ENCODE measurements around the gene ACBD4. TPM values are rescaled to one million over a fixed set of nuclear protein-coding genes. Genes with fewer than 3 reads are reported as not detected.
A peak's percentile ranks its signal among the peaks of the same experiment; 100 is the strongest.
"Not testable (repeated sequence)": the region's sequence is repeated elsewhere in the genome, so short reads cannot be mapped to it uniquely, and the experiment has no call there.

ACBD4 gene
- total RNA-seq, 2 donors from 2014 or later: 13.0 to 16.6 TPM

DNA sequence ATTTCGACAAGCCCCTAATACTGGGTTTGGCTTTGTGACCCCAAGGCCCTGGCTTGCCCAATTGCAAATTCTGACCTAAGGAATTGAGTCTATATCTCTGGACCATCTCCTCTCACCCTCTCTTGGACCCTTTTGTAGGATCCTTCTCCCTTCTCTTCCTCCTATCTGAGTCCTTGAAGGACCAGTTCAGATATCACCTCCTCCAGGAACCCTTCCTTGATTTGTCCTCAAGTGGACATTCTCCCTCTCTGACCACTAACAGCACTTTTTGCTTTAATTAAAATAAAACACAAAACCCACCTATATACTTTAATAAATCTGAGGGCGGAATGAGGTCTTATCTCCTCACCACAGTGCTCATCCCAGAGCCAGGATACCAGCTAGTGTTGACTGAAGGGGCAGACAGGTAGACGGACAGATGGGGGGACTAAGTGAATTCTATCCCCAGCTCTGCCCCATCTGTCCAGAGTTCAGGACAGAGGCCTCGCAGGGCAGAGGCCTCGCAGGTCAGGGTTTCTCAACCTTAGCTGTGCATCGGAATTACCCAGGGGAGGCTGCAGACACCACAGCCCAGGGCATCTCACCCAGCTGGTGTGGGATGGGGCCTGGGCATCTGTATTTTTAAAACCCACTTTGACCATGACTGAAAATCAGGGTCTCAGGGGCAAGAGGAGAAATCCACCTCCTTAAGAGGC, 12.3 kb upstream of the ACBD4 start:
- TF ChIP-seq, protein P1, sequence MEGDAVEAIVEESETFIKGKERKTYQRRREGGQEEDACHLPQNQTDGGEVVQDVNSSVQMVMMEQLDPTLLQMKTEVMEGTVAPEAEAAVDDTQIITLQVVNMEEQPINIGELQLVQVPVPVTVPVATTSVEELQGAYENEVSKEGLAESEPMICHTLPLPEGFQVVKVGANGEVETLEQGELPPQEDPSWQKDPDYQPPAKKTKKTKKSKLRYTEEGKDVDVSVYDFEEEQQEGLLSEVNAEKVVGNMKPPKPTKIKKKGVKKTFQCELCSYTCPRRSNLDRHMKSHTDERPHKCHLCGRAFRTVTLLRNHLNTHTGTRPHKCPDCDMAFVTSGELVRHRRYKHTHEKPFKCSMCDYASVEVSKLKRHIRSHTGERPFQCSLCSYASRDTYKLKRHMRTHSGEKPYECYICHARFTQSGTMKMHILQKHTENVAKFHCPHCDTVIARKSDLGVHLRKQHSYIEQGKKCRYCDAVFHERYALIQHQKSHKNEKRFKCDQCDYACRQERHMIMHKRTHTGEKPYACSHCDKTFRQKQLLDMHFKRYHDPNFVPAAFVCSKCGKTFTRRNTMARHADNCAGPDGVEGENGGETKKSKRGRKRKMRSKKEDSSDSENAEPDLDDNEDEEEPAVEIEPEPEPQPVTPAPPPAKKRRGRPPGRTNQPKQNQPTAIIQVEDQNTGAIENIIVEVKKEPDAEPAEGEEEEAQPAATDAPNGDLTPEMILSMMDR (IDR thresholded peaks at IDR 0.05): no peak
- H3K27ac ChIP-seq: peak overlapping the region; percentile 85
- no peak overlapping the region for H3K4me3 ChIP-seq
- H3K36me3 ChIP-seq: no peaks in the 10 kb centered on the region
- intact Hi-C loops (cut with DNase I): no loop called here
- H3K4me1 ChIP-seq: peaks cover 20% of the 10 kb centered on the region
- peak overlapping the region in 1 of 2 donors; percentile 70 for H3K9ac ChIP-seq (ENCODE audit: low read depth in 2 of 2, low read length in 2 of 2)
- H3K9me3 ChIP-seq: no peaks in the 10 kb centered on the region
- H3K27me3 ChIP-seq: no peaks in the 10 kb centered on the region
- no peak for DNase-seq

DNA sequence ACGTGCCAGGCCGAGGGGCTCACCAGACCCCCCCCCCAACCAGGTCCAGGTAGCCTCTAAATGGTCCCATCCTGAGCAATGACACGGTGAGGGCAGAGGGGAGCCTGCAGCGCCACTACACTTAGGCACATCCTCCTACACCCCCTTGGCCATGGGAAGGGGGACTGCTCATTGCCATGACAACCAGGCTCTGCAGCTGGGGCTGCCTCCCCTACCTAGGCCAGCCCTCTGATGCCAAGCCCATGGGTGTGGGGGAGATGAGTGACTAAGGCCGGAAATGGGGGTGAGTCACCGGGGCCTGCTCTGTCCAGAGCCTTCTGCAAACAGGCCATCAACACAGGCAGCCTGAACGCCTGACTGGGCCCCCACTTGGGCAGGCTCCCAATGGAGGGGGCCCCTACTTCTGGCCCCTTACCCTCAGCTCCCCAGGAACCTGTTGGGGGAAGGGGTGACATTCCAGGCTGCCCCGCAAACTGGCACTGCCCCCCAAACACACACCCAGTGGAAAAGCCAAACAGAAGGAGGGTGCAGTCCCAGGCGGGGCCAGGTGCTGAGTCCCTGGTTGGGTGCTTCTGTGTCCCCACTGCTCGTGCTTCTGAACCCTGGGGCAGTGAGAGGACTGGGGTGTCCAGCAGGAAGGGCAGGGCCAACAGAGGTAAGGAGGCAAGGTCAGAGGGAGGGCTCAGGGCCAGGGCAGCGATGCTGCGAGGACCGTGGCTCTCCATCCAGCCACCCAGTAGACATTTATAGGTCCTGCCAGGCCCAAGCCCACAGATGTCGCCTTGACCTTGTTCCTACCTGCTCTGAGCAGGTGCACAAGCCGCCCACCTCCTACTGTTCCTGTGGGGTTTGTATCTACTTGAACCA, 11.3 kb upstream of the ACBD4 start:
- TF ChIP-seq, protein P1 (IDR thresholded peaks at IDR 0.05): no peak
- Histone ChIP-seq H3K9ac (ENCODE audit: low read depth in 2 of 2, low read length in 2 of 2) (peak overlapping the region; percentile 40 to 70), H3K9me3 (no peaks in the 10 kb centered on the region), H3K36me3 (no peaks in the 10 kb centered on the region), H3K4me1 (peaks cover 30% of the 10 kb centered on the region), H3K27me3 (no peaks in the 10 kb centered on the region), H3K4me3 (peak overlapping the region; percentile 2), H3K27ac (peak overlapping the region; percentile 85)
- intact Hi-C loops (cut with DNase I): no loop called here
- DNase-seq: peak; percentile 84

DNA sequence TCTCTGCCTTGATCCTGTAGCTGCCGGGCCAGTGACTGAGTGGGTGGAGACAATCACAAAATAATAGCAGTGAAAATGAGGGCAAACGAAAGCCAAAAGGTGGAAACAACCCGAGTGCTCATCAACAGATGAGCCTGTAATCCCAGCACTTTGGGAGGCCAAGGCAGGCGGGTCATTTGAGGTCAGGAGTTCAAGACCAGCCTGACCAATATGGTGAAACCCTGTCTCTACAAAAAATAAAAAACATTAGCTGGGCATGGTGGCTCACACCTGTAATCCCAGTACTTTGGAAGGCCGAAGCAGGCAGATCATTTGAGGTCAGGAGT, 10.7 kb upstream of the ACBD4 start:
- H3K9ac ChIP-seq (ENCODE audit: low read depth in 2 of 2, low read length in 2 of 2): peak overlapping the region; percentile 40 to 70
- H3K36me3 ChIP-seq; intact Hi-C loops (cut with DNase I): not testable (repeated sequence)

DNA sequence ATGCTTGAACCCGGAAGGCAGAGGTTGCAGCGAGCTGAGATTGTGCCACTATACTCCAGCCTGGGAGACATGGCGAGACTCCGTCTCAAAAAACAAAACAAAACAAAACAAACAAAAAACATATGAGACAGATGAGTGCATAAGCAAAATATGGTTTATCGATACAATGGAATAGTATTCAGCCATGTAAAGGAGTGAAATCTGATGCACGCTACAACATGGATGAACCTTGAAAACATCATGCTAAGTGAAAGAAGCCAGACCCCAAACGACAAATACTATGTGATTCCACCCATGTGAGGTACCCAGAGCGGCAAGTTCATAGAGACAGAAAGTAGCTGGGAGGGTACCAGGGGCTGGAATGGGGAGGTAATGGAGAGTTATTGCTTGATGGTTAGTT, 10.0 kb upstream of the ACBD4 start:
- TF ChIP-seq, protein P1 (IDR thresholded peaks at IDR 0.05): no peak
- no peaks in the 10 kb centered on the region for H3K36me3 ChIP-seq
- peaks cover 30% of the 10 kb centered on the region for H3K4me1 ChIP-seq
- no peak overlapping the region for H3K4me3 ChIP-seq
- H3K27ac ChIP-seq: no peak overlapping the region
- intact Hi-C loops (cut with DNase I): no loop called here
- H3K9me3 ChIP-seq: no peaks in the 10 kb centered on the region
- no peak overlapping the region for H3K9ac ChIP-seq (ENCODE audit: low read depth in 2 of 2, low read length in 2 of 2)
- no peaks in the 10 kb centered on the region for H3K27me3 ChIP-seq
- DNase-seq: no peak

More for the DNA sequence above, 10.7 kb upstream of the ACBD4 start:
- H3K9me3 ChIP-seq, H3K27me3 ChIP-seq, H3K4me3 ChIP-seq, DNase-seq: not testable (repeated sequence)
- Histone ChIP-seq H3K4me1 (peaks cover 30% of the 10 kb centered on the region), H3K27ac (peak overlapping the region; percentile 85)

DNA sequence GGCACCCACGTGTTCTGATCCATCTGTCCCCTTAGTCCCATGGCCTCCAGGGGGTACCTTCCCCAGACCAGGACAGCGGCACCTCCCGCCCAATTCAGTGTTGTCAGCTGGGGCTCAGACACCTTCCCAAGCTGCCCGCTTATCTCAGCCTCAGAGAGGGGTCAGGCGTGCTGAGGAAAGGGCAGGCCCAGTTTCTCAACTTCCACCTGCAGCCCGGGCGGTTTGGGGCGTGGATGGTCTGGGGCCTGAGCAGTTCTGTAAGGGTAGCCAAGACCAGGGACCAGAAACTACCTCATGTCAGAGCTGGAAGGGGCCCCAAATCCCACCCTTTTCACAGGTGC, 8.3 kb upstream of the ACBD4 start:
- TF ChIP-seq, protein P1 (IDR thresholded peaks at IDR 0.05): no peak
- no peaks in the 10 kb centered on the region for H3K27me3 ChIP-seq
- no peak overlapping the region for H3K4me3 ChIP-seq
- DNase-seq: peak; percentile 72
- H3K9ac ChIP-seq (ENCODE audit: low read depth in 2 of 2, low read length in 2 of 2): peak overlapping the region; percentile 60 to 77
- intact Hi-C loops (cut with DNase I): no loop called here
- H3K4me1 ChIP-seq: peaks cover 30% of the 10 kb centered on the region
- peak overlapping the region; percentile 89 for H3K27ac ChIP-seq
- no peaks in the 10 kb centered on the region for H3K9me3 ChIP-seq
- no peaks in the 10 kb centered on the region for H3K36me3 ChIP-seq
